GM18519 (cell line): ENCODE measurements around the gene TNFAIP8.
A peak's percentile ranks its signal among the peaks of the same experiment; 100 is the strongest.

ENCODE experiments used
- ATAC-seq: cut with Tn5 transposase; IDR thresholded peaks from one replicate; pipeline ENCODE4 v1.9.1; 2021; ENCODE audit warnings: mild to moderate bottlenecking, moderate library complexity; ENCODE audit not compliant: unreplicated experiment, low FRiP score

Gene TNFAIP8

DNA sequence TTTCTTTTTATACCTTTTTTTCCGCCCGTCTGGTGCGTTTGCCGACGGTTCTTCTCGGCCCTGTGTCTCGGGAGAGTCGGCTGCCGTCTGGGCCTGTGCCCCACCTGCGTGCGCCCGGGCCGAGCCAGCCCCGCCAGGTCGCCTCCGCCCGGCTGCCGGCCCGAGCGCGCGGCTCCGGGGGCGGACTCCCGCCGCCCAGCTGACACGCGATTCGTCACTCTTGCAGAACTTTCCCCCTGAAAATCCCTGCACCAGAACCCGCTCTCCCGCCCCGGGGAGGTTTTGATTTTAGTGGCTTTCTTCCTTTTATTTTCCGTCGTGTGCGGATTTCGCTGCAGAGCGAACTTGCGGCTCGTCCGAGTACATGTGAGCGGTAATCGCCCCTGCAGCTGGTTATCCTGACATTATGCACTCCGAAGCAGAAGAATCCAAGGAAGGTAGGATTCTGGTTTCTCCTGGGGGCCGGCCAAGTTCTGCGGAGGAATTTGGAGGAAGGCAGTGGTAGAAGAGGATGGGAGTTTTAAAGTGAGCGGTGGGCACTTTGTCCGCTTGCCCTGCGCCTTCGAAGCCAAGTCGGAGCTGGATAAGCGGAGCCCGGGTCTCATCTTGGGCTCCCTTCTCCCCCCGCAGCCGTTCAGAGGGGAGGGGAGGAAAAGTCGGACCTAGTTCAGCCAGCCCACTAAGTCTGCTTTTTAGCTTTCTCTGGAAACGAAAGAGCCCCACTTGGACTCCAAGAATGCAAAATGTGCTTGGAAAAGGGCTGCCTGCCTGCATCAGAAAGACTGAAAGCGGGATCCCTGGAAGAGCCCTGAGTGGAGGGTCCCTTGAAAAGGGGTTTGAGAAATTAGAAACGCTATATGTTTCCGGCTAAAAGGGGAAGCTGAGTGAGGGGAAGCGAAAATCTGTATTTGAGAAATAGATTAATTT, at the start of gene TNFAIP8:
TNFAIP8 (plus strand) TSS at position 335 of the 927 bp plus-strand sequence; CDS start at position 407, 72 bp downstream.
- peak; percentile 28 for ATAC-seq

DNA sequence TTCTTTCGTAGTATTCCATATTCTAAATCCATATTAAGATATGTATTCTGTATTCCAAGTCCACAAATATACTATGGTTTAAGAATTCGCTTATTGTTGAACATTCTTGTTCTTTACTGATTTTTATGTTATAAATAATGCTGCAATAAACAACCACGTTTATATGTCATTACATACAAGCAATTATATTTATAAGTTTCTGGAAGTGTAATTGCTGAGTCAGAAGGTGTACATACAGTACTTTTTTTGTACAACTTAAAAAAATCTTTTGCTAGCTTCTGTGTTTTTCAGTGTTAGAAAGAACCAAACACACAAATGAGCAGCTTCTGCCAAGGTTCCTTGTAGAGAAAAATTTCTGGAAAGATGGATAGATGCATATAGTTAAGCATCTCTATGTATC, 48.6 kb upstream of the TNFAIP8 start:
- ATAC-seq = no peak

DNA sequence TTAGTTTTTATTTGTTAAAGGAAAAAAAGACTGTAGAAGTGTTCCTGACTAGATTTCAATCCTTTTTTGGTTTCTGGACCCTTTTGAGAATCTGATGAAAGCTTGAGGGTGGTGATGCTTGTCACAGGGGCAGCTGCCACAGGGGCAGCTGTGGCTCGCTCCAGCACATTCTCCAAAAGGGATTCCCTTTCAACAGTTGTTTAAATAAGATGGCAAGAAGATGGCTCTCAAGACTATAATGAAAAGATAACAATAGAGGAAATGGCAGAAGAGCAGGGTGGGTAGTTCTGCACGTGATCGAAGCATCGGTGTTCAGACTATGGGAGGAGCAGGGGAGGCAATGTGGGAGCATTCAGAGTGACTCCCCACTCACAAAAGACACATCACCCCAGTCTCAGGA, 46.5 kb upstream of the TNFAIP8 start:
- ATAC-seq = no peak

DNA sequence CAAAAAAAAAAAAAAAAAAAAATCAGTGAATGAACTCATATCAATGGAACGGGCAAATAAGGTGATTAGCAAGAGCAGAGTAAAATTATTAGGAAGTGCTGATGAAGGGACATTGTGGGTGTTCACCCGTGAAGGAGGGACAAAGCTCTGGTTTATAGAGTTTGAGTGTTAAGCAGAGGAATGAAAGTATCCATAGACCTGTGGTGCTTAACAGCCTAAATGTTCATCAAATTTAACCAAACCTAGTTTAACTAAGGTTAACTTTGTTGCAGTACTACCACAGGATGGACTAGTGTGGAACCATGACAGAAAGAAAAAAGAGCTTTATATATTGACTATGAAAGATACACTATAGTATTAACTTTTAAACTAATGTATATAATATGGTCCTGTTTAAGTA, 44.1 kb upstream of the TNFAIP8 start:
- no peak for ATAC-seq

DNA sequence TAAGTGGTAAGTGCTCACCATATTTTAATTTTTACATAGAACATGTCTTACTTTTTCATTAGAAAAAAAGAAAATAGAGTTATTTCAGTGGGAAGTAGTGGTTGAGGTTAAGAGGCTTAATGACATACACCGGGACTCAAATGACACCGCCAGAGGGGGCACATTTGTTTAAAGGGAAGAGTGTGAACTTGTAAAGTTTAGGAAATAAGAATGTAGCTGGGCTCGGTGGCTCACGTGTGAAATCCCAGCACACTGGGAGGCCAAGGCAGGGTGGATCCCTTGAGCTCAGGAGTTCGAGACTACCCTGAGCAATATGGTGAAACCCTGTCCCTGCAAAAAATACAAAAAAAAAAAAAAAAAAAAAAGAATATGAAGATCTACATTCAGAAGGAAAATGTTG, 43.4 kb upstream of the TNFAIP8 start:
- ATAC-seq = no peak

DNA sequence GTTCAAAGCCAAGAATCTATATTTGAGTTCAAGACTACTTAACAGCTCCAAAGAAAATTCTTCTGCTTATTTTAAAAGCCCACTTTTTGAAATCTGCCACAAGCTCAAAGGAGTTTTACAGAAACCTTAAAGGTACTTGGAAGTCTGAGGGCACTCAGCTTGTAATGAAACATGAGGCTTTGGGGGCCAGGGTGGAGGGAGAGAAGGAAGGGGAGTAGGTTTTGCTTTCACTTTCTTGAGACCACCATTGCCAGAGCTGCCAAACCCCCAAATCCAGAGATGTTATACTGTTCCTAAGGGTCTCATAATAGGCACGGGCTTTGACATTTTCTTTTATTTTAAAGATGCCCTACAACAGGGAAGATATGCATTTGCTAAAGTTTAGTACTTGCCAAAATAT, 42.6 kb upstream of the TNFAIP8 start:
- ATAC-seq = no peak

DNA sequence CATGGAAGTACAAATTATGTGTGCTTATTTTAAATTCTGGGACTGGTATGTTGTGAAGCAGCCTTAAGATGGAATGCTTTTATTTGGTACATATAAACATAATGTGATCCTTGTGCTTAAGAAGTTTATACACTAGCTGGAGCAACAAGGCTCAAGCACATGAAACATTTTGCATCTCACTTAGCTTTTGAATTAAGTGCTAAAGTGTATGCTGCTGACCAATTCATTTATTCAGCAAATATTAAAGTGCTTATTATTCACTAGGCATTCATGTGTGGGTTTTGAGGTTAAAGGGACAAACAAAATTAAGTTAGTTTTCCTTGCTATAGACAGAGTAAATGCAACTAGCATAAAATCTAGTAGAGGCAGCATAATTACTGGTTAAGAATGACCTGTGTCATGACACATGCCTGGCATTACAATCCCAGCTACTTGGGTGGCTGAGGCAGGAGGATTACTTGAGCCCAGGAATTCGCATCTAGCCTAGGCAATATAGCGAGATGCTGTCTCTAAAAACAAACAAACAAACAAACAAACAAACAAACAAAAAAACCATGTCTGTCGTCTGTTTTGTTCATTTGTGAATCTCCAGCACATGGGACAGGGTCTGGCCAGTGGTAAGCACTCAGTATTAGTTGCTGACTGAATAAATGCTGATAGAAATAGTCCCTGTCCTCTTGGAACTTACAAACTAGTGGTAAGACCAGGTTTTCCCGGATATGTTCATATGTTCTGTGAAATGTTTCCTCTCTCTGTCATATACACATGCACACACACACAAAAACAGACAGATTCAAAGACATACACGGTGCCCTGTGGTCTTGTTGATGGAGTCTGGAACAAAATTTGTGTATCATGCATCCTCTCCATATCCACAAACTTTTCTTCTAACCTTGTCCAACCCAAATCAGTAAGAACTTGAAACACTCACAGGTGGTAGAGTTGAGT, 41.9 kb upstream of the TNFAIP8 start:
- ATAC-seq = no peak

DNA sequence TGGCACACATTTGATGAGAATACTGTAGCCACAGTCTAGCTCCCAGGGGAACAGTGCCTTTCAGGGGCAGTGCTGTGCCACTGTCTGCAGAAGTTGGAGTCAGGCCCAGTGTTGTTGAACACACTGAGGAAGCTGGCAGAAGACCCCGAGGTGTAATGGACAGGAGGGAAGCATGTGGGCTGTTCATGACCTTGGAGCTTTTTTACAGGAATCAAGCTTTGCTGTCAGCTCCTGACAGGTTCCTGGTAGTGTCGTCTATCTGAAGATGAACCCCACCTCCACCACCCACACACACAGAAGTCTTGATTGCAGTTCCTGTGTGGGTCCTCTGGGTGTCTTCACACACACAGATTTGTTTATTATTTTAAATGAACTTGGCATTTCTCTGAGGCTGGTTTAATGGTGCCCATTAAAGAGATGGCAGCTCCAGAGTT, 40.3 kb upstream of the TNFAIP8 start:
- peak; percentile 59 for ATAC-seq

DNA sequence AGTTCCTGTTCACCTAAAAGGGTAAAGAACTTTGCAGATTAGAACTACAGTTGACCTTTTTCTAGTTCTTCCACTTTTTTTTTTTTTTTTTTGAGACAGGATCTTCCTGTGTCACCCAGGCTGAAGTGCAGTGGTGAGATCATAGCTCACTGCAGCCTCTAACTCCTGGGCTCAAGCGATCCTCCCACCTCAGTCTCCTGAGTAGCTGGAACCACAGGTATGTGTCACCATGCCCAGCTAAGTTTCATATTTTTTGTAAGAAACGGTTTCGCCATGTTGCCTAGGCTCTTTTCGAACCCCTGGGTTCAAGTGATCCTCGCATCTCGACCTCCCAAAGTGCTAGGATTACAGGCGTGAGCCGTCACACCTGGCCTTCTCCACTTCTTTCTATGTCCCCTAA, 39.7 kb upstream of the TNFAIP8 start:
- ATAC-seq = no peak

DNA sequence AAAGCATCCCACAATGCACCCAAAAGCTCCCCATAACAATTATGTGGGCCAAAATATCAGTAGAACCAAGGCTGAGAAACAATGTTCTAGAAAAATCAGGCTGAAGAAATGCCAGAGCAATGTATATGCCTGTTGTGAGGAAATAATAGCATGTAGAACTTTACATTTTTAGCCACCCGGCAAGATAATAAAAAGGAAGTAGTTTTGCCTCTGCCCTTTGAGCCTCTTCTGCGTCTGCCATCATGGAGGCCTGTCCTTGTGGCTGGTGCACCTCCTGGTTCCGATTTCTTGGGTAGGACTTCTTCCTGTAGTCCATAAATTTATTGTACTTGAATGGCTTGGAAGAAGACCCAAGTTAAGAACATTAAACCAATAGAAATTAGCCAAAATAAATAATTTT, 38.9 kb upstream of the TNFAIP8 start:
- ATAC-seq = no peak

DNA sequence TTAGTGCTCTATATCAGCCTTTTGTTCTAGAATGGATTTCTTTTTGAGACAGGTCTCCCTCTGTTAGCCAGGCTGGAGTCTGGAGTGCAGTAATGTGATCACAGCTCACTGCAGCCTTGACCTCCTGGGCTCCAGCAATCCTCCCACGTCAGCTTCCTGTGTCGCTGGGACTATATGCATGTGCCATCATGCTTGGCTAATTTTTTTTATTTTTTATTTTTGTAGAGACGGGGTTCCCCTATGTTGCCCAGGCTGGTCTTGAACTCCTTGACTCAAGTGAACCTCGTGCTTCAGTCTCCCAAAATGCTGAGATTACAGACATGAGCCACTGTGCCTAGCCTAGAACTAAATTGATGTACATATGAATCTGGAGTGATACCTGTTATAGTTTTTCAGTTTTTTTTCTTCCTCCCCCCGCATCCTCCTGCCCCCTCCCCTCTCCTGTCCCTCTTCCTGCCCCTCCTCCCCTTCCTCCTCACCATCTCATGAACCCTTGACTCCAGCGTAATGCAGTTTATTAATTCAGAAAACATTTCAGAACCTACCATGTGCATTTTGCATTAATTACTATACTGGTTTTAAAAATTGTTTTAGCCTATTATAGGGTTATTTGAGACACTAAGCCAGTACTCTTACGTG, 37.4 kb upstream of the TNFAIP8 start:
- peak; percentile 51 for ATAC-seq

DNA sequence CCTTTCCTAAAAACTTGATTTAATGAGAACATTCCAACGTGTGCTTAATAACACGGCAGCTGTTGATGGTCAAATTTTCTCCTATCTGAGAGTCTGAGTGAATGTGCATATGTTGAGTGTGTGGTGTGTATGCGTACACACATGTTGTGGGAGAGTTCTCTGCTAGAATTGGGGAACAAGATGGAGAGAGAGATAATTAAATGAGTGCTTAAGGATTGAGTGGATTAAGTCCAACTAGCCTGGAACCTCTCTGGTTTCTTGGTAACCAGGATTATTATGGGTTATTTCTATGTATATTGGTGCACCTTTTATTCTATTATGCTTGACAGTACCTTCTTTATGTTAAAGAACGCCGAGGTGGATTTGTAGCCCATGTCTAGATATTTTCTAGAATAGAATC, 36.4 kb upstream of the TNFAIP8 start:
- ATAC-seq = no peak

DNA sequence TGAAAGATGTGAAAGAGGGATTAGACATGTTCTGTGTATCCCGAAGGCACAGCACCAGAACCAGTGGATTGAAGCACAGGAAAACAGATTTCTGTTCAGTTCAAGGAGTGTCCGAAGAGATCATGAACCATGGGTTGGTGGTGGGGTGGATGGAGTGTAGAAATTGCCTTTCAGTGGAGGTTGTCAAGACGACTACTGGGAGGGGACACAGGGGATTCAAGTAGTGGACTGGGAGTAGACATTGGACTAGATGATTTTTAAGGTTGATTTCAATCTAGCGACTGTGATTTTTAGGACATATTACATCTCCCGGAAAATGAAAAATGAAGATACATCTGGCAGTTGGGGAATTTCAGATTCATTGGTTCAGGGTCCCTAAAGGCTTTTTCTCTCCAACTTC, 35.9 kb upstream of the TNFAIP8 start:
- no peak for ATAC-seq

DNA sequence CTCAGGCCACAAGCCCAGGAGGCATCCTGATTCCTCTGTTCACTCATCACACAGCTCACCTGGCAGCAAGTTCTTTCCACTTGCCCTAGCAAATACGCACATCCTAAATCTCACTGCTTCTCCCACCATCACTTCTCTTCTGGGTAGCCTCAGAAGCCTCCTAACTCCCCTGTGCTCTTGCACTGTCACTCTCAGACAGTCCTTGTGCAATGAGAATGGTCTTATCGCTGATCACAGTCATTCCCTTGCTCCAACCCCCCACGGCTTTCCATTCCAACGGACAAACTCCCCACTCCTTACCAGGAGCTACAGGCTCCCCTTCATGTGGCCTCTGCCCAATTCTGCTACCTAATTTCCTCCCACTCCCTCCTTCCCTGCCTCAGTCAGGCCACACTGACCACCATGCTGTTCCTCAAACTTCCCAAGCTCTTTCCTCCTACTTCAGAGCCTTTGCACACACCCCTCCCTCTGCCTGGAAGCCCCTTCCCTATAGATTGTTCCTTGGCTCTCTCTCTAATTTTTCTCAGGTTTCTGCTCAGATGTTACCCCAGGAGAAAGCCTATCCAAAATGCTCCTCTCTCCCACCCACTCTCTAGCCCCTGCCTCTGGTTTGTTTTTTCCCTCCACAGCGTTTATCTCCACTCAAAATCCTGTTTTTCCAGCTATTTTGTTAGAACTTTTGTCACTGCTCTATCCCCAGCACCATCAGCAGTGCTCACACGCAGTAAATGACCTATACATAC, 34.1 kb upstream of the TNFAIP8 start:
- no peak for ATAC-seq

DNA sequence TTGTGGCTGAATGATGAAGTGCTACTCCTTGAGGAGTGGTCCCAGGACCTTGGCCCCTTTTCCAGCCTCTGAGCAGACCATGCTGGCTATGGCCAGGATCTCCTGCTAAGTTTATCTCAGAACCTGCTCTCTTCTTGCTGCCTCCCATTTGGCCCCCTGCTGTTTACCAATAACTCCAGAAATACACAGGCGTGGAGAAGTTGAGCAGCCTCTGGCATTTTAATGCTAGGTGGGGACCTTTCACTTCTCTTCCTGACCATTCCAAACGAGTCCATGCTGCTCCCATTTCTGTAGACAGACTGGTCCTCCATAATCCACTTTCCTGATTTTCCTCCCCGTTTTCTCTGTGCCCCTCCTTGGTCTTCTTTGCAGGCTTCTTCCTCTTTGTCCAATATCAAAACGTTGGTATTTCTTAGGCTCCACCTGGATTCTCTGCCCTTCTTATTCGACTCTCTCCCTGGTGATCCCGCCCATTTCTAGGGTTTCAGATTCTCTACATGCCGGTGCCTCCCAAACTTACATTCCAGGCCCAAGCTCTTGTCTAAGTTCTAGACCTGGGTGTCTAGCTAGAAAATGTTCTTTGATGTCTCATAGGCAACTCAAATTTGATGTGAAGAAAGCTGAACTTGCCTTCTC, 33.4 kb upstream of the TNFAIP8 start:
- no peak for ATAC-seq

DNA sequence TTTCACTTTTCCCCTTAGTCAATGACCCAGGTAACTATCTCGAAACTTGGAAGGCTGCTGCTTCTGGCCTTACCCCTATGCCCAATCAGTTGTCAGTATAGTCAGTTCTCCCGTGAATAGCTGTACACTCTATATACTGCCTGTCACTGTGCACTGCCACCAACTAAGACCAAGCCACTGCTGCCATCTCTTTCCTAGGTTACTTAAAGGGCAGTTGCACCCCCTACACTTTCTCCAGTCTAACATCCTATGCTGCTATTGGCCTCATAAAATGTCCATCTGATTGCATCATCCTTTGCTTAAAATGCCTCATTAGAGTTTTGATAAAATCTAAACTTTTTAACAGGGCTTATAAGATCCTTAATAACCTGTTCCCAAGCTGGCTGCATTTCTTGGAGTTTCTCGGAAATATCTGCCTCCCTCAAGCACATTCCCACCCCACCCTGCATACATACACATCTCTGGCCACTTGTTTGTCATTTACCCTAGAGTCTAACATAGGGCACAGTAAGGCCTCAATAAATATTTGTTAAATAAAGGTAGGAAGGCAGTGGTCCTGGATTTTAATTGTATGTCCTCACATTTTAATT, 32.8 kb upstream of the TNFAIP8 start:
- ATAC-seq = no peak

DNA sequence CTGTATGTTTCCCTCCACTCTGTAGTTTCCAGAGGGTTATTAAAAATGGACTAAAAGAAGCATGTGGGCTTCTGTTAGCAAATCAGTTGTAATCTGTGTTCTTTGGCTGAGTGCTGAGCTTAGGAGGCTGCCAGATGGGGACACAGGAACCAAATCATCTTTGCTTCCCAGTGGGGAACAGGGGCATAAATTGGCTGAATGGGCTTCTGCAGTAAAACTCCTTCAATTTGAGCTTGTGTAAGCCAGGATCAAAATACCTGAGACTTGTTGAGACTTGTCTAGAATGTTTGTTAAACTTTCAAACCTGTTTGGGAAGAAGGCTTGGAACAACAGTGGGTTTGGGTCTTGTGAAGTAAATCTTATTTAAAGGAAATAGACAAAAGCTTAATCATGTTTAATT, 32.2 kb upstream of the TNFAIP8 start:
- no peak for ATAC-seq

DNA sequence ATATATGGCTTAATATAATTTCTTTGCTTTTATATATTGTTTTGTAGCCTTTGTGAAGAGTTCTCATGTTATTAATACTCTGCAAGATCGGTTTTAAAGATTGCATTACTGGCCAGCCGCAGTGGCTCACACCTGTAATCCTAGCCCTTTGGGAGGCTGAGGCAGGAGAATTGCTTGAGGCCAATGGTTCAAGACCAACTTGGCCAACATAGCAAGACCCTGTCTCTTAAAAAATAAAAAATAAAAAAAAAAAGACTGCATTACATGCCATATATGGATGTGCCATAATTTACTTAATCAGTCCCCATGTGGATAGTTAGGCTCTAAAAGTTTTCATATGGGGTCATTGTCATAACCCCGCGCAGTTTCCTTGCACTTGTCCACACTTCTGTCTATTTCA, 31.0 kb upstream of the TNFAIP8 start:
- no peak for ATAC-seq

DNA sequence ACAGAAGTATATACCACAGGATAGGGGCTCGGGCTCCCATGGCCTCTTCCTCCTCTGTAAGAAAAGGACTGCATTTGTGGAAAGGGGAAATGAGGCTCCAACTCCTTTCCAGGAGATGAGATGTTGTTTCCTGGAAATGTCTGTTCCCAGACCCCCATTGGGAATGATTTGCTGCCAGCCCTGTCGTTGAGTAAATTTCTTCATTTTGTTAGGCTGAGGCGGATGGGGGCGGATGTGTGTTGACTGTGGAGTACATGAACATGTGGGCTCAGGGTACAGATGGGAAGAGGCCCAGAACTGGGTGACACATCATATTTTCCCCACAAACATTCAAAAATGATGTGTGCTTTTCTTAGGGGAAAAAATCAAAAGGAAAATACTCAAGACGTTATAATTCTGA, 28.8 kb upstream of the TNFAIP8 start:
- ATAC-seq = no peak
